ENCODE data around the gene RHBDL3.

RHBDL3 gene

DNA sequence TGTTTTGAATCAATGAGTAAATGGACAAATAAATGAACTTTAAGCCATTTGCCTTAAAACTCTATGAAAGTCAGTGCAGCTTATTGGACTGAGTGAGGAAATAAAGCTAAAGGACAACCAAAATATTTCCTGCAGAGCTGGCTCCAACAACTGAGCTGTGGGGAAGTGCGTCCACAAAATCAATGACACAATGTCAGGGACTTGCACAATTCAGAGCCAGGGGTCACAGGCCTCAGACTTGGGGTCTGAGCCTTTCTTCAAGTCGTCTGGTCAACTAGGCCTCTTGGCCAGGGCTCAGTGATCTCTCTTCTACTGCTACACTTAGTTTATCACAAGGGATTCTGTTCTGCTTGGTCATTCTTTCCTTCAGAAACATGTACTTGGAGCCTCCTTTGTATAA, 26.2 kb upstream of the RHBDL3 start:
- no peak overlapping the region for H3K4me3 ChIP-seq (replicated peaks in 1 of 2; ENCODE audit: low read depth in 2 of 2, low read length in 2 of 2)
- no peak for TF ChIP-seq CTCF (IDR thresholded peaks at IDR 0.05; ENCODE audit: low read depth, low read length)
- DNase-seq (ENCODE audit: low read depth in 2 of 2): no peak

DNA sequence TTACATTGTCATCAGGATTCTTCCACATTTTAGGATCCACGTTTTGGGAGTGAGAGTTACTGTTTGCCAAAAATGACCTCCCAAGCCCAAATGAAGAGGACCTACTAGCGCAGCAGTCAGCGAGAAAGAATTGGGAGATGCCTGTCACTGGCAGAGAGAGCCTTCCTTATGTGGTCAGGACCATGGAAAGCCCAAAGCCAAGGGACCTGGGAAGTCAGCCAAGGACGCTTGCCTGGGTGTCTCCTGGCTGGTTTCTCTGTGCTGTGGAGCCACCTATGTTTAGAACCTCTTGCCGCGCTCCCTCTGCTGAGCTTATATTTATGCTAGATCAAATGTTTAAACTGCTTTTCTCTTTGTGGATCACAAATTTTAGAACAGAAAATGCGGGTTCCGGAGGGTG, 24.9 kb upstream of the RHBDL3 start:
- no peak overlapping the region for H3K4me3 ChIP-seq (replicated peaks in 1 of 2; ENCODE audit: low read depth in 2 of 2, low read length in 2 of 2)
- peak; percentile 22 to 28 for DNase-seq (ENCODE audit: low read depth in 2 of 2)
- no peak for TF ChIP-seq CTCF (IDR thresholded peaks at IDR 0.05; ENCODE audit: low read depth, low read length)

DNA sequence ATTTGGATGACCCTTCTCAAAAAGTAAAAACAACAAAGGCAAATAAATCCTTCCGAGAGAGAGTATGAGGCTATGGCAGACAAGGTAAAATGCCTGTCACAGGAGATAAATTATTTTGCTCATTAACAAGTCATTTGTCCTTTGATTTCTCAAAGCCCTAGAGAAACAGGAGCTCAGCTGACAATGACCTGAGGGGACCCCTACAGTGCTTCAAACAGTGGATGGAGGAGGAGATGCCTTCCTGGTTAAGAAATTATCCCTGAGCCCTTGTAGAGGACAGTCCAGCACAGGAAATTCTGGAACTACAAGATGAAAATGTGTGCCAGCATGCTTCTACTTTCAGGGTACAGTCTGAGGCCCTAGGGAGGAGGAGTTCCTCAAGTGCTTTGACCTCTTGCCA, 24.0 kb upstream of the RHBDL3 start:
- no peak for TF ChIP-seq CTCF (IDR thresholded peaks at IDR 0.05; ENCODE audit: low read depth, low read length)
- no peak overlapping the region for H3K4me3 ChIP-seq (replicated peaks in 1 of 2; ENCODE audit: low read depth in 2 of 2, low read length in 2 of 2)
- no peak for DNase-seq (ENCODE audit: low read depth in 2 of 2)

DNA sequence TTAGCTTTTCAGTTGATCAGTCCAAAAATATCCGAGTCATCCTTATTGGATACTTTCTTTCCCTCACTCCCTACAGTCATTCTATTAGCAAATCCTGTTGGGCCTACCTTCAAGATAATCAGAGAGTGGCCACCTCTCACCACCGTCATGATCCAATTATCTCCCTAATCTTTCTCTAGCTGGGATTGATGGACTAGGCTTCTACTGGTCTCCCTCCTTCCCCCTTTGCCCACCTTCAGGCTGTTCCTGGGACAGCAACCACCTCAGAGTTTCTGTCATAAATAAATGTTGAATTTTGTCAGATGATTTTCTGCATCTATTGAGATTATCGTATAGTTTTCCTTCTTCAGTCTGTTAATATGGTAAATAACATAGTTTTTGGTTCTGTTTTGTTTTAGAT, 16.2 kb upstream of the RHBDL3 start:
- no peak for TF ChIP-seq CTCF (IDR thresholded peaks at IDR 0.05; ENCODE audit: low read depth, low read length)
- H3K4me3 ChIP-seq (replicated peaks in 1 of 2; ENCODE audit: low read depth in 2 of 2, low read length in 2 of 2): no peak overlapping the region
- no peak for DNase-seq (ENCODE audit: low read depth in 2 of 2)

GRCh38 chr17:32253117-32253611, 12.5 kb upstream of the RHBDL3 start:
- no peak overlapping the region for H3K4me3 ChIP-seq (replicated peaks in 1 of 2; ENCODE audit: low read depth in 2 of 2, low read length in 2 of 2)
- peak; percentile 78 to 83 for DNase-seq (ENCODE audit: low read depth in 2 of 2)
- TF ChIP-seq CTCF (IDR thresholded peaks at IDR 0.05; ENCODE audit: low read depth, low read length): peak; percentile 100

GRCh38 chr17:32256012-32256700, 9.5 kb upstream of the RHBDL3 start:
- no peak for DNase-seq (ENCODE audit: low read depth in 2 of 2)
- no peak for TF ChIP-seq CTCF (IDR thresholded peaks at IDR 0.05; ENCODE audit: low read depth, low read length)
- no peak overlapping the region for H3K4me3 ChIP-seq (replicated peaks in 1 of 2; ENCODE audit: low read depth in 2 of 2, low read length in 2 of 2)

DNA sequence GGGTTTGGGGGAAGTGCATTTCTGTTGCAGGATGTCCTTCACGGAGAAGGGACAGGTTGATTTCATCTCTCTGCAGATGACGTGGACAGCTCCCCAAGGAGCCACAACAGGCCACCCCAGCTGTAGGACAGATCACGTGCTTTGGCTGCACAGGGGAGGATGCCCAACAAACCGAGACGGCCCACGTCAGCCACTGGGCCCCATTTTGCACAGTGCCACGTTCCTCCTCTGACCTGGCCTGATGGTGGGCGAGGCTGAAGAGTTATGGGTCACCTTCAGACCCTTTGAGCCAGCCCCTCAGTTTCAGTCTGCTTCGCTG, 9.0 kb upstream of the RHBDL3 start:
- no peak for DNase-seq (ENCODE audit: low read depth in 2 of 2)
- H3K4me3 ChIP-seq (replicated peaks in 1 of 2; ENCODE audit: low read depth in 2 of 2, low read length in 2 of 2): no peak overlapping the region
- TF ChIP-seq CTCF (IDR thresholded peaks at IDR 0.05; ENCODE audit: low read depth, low read length): no peak

Measured in cardiac fibroblast (primary cell).